ENCODE data around the gene PLK4.
"Not testable (repeated sequence)": the region's sequence is repeated elsewhere in the genome, so short reads cannot be mapped to it uniquely, and the experiment has no call there.

PLK4 gene

GRCh38 chr4:127916512-127916911 is 35.8 kb downstream of the PLK4 start:
- DNase-seq, result no peak

GRCh38 chr4:127917151-127917550 is 36.5 kb downstream of the PLK4 start:
- DNase-seq, result no peak

- DNase-seq, result no peak
Observed at GRCh38 chr4:127920521-127920920, 39.8 kb downstream of the PLK4 start.

GRCh38 chr4:127922226-127922625 is 41.5 kb downstream of the PLK4 start:
- DNase-seq, result no peak

- not testable (repeated sequence) for DNase-seq
Observed at GRCh38 chr4:127925720-127926119, 45.0 kb downstream of the PLK4 start.

GRCh38 chr4:127930175-127930574 is 49.5 kb downstream of the PLK4 start:
- no peak for DNase-seq

- not testable (repeated sequence) for DNase-seq
Observed at GRCh38 chr4:127931836-127932235, 51.1 kb downstream of the PLK4 start.

- no peak for DNase-seq
Observed at GRCh38 chr4:127936974-127937373, 56.3 kb downstream of the PLK4 start.
